ENCODE data around the gene KLHL29.

The KLHL29 gene

DNA sequence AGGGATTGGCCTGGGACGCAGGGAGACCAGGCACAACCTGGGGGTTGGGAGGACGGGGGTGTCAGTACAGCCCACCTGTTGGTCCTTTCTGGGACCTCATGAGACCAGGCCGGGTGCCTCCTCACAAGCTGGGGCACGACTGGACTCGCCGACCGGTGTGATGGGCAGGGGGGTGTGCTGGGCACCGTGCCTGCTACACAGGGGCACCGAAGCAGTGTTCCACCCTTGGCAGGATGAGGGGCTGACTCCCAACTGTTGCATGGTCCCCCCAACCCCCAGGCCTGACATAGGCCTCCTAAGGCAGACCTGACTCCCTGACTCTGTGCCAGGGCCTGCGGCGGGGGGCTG lies 285.2 kb downstream of the KLHL29 start:
- TF ChIP-seq, protein P1, sequence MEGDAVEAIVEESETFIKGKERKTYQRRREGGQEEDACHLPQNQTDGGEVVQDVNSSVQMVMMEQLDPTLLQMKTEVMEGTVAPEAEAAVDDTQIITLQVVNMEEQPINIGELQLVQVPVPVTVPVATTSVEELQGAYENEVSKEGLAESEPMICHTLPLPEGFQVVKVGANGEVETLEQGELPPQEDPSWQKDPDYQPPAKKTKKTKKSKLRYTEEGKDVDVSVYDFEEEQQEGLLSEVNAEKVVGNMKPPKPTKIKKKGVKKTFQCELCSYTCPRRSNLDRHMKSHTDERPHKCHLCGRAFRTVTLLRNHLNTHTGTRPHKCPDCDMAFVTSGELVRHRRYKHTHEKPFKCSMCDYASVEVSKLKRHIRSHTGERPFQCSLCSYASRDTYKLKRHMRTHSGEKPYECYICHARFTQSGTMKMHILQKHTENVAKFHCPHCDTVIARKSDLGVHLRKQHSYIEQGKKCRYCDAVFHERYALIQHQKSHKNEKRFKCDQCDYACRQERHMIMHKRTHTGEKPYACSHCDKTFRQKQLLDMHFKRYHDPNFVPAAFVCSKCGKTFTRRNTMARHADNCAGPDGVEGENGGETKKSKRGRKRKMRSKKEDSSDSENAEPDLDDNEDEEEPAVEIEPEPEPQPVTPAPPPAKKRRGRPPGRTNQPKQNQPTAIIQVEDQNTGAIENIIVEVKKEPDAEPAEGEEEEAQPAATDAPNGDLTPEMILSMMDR (conservative IDR thresholded peaks at IDR 0.05), result no peak
- no peak for TF ChIP-seq ZFX (IDR thresholded peaks at IDR 0.05)
- peak overlapping the region; percentile 30 for H3K27ac ChIP-seq

DNA sequence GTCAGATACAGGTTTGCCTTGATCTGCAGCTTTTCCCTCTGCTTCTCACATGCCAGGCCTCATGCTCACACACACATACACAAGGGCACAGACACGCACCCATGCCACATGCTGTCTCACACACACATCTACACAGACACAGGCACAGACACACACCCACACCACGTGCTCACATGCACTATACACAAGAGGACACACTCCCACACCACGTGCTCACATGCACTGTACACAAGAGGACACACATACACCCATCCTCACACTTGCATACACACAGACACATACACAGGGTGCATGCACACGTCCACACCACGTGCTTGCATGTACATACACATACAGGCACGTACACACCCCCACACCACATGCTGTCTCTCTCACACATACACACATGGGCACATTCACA lies 288.1 kb downstream of the KLHL29 start:
- no peak for TF ChIP-seq ZFX (IDR thresholded peaks at IDR 0.05)
- TF ChIP-seq, protein P1 (conservative IDR thresholded peaks at IDR 0.05), result no peak
- H3K27ac ChIP-seq, result no peak overlapping the region

DNA sequence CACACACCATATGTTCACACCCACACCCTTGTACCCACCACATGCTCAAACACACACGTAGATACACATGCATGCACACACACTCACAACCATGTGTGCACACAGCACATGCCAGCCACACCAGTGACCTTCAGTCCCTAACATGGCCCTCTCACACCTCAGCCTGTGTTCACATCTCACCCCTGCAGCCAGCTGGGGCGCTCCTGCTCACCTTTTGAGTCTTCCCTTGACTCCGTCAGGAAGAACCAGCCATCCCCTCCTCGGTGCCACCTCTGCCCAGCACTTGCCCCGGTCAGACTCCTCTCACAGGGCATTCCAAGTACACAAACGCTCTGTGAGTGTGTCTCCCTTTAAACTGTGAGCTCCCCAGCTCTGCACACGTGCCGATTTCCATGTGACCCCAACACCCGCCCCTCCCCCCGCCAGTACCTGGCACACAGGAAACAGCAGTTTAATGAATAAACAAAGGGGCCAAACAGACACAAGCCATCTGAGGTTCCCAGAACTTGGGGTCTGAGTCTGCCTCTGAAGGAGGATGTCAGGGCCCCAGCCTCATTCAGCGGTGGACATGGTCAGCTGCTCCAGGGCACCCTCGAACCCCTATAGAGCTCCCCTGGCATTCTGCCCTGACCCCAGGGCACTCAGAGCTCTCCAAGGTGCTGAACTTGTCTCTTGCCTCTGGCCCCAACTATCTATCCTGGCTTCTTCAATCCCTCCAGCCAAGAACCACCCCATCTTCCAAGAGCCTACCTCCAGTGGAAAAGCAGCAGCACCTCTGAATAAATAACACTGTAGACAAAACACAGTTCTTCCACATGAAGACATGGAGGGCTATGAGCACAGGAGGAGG lies 289.1 kb downstream of the KLHL29 start:
- H3K27ac ChIP-seq, result no peak overlapping the region
- no peak for TF ChIP-seq ZFX (IDR thresholded peaks at IDR 0.05)
- TF ChIP-seq, protein P1 (conservative IDR thresholded peaks at IDR 0.05), result no peak

GRCh38 chr2:23675506-23675905 lies 290.5 kb downstream of the KLHL29 start:
- H3K27ac ChIP-seq, result no peak overlapping the region

DNA sequence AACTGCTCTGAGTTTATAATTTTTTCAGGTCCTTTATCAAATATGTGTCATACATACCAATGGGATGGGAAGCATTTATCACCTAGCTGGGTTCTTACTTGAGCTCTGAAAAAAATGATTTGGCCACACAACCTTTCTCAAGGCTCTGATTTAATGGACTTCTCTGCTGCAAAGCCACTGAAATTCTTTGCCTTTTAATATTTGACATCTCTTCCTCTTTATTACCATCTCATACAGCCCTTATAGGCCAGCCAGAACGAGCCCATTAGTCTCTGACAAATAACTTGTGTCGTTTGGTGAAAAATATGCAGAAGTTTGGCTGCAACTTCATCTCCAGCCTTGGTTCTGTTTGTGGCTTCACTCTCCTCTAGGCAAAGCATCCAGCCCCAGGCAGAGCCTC lies 292.9 kb downstream of the KLHL29 start:
- H3K27ac ChIP-seq, result no peak overlapping the region
- TF ChIP-seq, protein P1 (conservative IDR thresholded peaks at IDR 0.05), result no peak
- no peak for TF ChIP-seq ZFX (IDR thresholded peaks at IDR 0.05)

More at GRCh38 chr2:23675506-23675905, 290.5 kb downstream of the KLHL29 start:
- TF ChIP-seq, protein P1 (conservative IDR thresholded peaks at IDR 0.05), result no peak
- no peak for TF ChIP-seq ZFX (IDR thresholded peaks at IDR 0.05)

DNA sequence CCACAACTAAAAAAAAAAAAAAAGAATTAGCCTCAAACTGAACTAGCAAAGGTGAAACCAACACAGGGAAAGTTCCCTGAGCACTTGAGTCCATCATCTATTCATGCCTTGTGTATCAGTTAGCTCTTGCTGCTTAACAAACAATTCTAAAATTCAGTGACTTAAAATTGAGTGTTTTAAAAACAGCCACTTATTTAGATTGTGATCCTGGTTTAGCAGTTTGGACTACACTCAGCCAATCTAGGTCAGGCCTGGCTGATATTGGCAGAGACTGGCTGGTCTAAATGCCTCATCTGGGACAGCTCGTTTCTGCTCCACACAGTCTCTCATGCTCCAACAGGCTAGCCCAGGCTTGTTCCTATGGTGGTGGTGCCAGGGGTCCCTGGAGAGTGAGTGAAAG lies 294.1 kb downstream of the KLHL29 start:
- TF ChIP-seq, protein P1 (conservative IDR thresholded peaks at IDR 0.05), result no peak
- no peak for TF ChIP-seq ZFX (IDR thresholded peaks at IDR 0.05)
- no peak overlapping the region for H3K27ac ChIP-seq

DNA sequence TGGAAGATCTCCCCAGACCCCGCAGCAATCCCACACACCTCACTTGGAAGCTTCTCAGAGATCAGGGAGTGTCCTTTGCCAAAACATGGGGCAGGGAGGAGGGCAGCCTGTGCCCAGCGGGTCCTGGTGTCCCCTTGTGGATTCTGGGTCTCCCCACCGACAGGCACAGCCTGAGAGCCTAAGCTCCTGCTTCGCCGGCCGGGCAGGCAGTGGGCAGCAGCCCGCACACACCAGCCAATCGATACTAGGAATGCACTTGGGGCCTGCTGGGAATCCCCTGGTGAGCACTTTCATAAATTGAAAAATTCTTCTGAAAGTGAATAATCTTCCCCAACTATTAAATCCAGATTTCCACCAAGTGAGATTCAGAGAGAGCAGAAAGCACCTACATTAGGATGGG lies 296.0 kb downstream of the KLHL29 start:
- H3K27ac ChIP-seq, result no peak overlapping the region
- no peak for TF ChIP-seq ZFX (IDR thresholded peaks at IDR 0.05)
- TF ChIP-seq, protein P1 (conservative IDR thresholded peaks at IDR 0.05), result no peak
